Activated T-cell treated with anti-CD3 and anti-CD28 coated beads for 48 hours (primary cell): Measurements from ENCODE around the gene MTPN.

Source experiments
- DNase-seq: peaks from one replicate; pipeline ENCODE4 v3.0.0-alpha.2; 2020; ENCODE audit warnings: low read depth

The MTPN gene

DNA sequence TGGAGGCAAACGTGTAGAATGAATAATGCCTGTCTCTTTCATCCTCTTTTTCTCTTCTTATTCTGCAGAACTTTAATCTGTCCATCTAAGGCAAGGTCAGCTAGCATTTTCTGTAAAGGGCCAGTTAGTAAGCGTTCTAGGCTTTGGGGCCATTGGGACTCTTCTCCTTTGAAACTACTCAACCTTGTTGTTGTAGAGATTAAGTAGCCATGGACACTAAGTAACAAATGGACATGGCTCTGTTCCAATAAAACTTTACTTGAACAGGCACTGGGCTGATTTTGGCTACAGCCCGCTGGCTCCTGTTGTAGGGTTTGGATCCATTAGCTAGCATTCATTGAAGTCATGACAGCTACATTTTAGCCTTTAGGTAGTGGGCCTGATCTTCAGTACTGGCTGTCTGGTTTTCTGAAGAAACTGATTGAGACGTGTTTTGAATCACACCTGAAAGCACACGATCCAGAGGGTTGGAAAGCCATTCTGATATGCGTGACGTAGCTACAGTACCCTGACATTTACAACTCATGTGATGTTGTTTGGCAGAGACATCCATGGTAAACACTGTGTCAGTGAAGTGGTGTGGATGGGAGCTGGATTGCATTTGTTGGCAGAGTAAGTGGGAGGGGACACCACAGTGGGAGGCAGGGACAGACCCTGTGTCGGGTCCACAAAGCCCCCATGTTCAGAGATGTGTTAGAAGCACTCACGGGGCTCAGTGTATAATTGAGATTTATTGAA, 92.5 kb downstream of the MTPN start:
- no peak for DNase-seq

DNA sequence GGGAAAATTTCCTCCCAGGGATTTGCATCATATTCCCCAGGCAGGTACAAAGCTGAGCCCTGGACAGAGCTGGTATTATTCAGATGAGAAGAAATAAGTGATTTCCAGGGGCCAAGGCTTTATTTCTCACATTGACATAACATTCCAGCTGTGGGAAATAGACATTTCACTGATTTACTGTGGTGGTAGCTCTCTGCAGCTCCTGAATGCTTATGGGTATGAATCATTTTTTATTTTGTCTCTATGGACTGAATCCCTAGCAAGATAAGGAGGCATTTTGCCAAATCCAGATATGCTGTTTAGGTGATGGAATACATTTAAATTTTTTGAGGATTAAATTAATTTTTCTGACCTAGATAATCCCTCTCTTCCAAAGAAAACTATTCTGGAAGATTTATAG, 97.9 kb downstream of the MTPN start:
- no peak for DNase-seq

DNA sequence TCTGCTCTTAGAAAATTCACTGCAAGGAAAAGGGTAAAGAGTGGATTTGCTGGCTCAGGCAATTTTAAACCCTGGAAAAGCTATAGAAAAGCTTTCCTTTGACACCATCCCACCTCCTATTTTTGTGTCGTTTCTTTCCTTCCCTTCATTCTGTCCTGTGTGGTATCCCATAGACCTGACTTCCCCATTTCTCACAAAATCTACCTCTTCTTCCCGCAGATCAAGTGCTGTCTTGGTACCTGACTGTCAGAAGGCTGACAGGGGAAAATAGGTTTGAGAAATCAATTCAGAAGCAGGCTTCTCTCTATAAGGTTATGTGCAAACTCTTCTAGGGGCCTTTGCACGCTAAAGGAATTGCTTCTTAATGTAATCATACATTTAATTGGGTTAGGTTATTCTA, 98.9 kb downstream of the MTPN start:
- no peak for DNase-seq

DNA sequence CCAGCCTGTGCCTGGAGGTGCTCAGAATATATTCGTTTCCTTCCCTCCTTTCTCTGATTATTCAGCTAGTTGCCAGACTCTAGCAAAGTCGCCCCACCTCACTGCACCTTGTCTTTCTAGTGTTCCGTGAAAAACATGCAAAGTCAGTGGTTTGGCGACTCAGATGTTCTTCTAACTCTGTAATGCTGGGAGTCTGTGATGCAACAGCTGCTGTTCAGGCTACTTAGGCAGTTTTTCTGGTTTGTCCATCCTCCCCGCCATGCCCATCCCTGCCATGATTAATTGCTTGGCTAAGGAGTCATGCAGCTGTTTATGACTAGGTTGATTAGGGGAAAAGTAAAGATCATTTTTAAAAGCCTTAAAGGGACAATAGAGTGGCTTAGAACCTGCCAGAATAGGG, 99.4 kb downstream of the MTPN start:
- DNase-seq, result no peak
